Neuronal stem cell (in vitro differentiated cells): ENCODE data around the gene TMEM181.
A peak's percentile ranks its signal among the peaks of the same experiment; 100 is the strongest.
"Not testable (repeated sequence)": the region's sequence is repeated elsewhere in the genome, so short reads cannot be mapped to it uniquely, and the experiment has no call there.

Source experiments
- DNase-seq: peaks from one replicate; pipeline ENCODE4 v3.0.0-alpha.2; 2013; ENCODE audit warnings: low spot score
- H2AFZ ChIP-seq: one replicate; pipeline ENCODE4 v1.6.1; 2013; ENCODE audit warnings: mild to moderate bottlenecking, low read length, inconsistent platforms
- H2AK5ac ChIP-seq: 2 replicates; pipeline ENCODE4 v1.6.1; 2013; ENCODE audit warnings: low read depth, mild to moderate bottlenecking, inconsistent platforms, low read length, moderate library complexity, mixed read lengths
- H2BK120ac ChIP-seq: 2 replicates; pipeline ENCODE4 v1.6.1; 2013; ENCODE audit warnings: low read depth, mild to moderate bottlenecking, inconsistent platforms, low read length, moderate library complexity, mixed read lengths
- H2BK12ac ChIP-seq: one replicate; pipeline ENCODE4 v1.6.1; 2013; ENCODE audit warnings: low read length, inconsistent platforms
- H2BK15ac ChIP-seq: 2 replicates; pipeline ENCODE4 v1.6.1; 2013; ENCODE audit warnings: mild to moderate bottlenecking, low read length, inconsistent platforms, mixed read lengths
- H2BK5ac ChIP-seq: one replicate; pipeline ENCODE4 v1.6.1; 2013; ENCODE audit warnings: inconsistent platforms, mild to moderate bottlenecking, low read length, moderate library complexity
- H3K14ac ChIP-seq: one replicate; pipeline ENCODE4 v1.6.1; 2013; ENCODE audit warnings: low read length, inconsistent platforms
- H3K18ac ChIP-seq: 2 replicates; pipeline ENCODE4 v1.6.1; 2013; ENCODE audit warnings: low read length, inconsistent platforms
- H3K23ac ChIP-seq: 2 replicates; pipeline ENCODE4 v1.6.1; 2013; ENCODE audit warnings: low read depth, mild to moderate bottlenecking, mixed read lengths, low read length, inconsistent platforms; ENCODE audit not compliant: poor library complexity
- H3K27ac ChIP-seq: replicated peaks from 3 replicates; pipeline ENCODE4 v1.5.1; 2013; ENCODE audit warnings: low read length, inconsistent platforms
- H3K27me3 ChIP-seq, 3 experiments: 2 replicates each; pipeline ENCODE4 v1.6.1; 2013; ENCODE audit warnings: low read length in 3 of 3, mild to moderate bottlenecking in 2 of 3, inconsistent platforms in 1 of 3, low read depth in 1 of 3, mixed read lengths in 1 of 3, moderate library complexity in 1 of 3; ENCODE audit not compliant: control insufficient read depth in 3 of 3, insufficient read depth in 3 of 3
- H3K36me3 ChIP-seq, 2 donors: replicated peaks in 1 of 2; 2 replicates each; pipeline ENCODE4 v1.6.1; 2013; ENCODE audit warnings: low read length in 2 of 2; ENCODE audit not compliant: control insufficient read depth in 2 of 2, insufficient read depth in 2 of 2
- H3K4ac ChIP-seq: 2 replicates; pipeline ENCODE4 v1.6.1; 2013; ENCODE audit warnings: inconsistent platforms, mild to moderate bottlenecking, low read length, moderate library complexity
- H3K4me1 ChIP-seq, 2 donors: 1 replicate in 1 of 2; 2 replicates in 1 of 2; pipeline ENCODE4 v1.6.1; 2013; ENCODE audit warnings: low read length in 2 of 2, low read depth in 1 of 2; ENCODE audit not compliant: control insufficient read depth in 2 of 2, insufficient read depth in 1 of 2
- H3K4me2 ChIP-seq: one replicate; pipeline ENCODE4 v1.6.1; 2013; ENCODE audit warnings: mild to moderate bottlenecking, low read length, inconsistent platforms; ENCODE audit not compliant: insufficient read depth, poor library complexity, severe bottlenecking
- H3K4me3 ChIP-seq, 2 donors: 2 replicates each; pipeline ENCODE4 v1.5.1; 2013; ENCODE audit warnings: low read length in 2 of 2, mild to moderate bottlenecking in 2 of 2, inconsistent platforms in 1 of 2, moderate library complexity in 1 of 2
- H3K79me1 ChIP-seq: one replicate; pipeline ENCODE4 v1.6.1; 2013; ENCODE audit warnings: low read depth, mild to moderate bottlenecking, inconsistent platforms, low read length, moderate library complexity
- H3K9ac ChIP-seq: one replicate; pipeline ENCODE4 v1.6.1; 2013; ENCODE audit warnings: mild to moderate bottlenecking, low read depth, low read length, inconsistent platforms; ENCODE audit not compliant: poor library complexity
- H3K9me3 ChIP-seq, 2 donors: replicated peaks in 1 of 2; 2 replicates each; pipeline versions ENCODE3 to v1.6.1; 2013; ENCODE audit warnings: low read length in 2 of 2, mild to moderate bottlenecking in 2 of 2, inconsistent platforms in 1 of 2, low read depth in 1 of 2, mixed read lengths in 1 of 2, moderate library complexity in 1 of 2; ENCODE audit not compliant: control insufficient read depth in 2 of 2, insufficient read depth in 1 of 2
- H4K8ac ChIP-seq: one replicate; pipeline ENCODE4 v1.6.1; 2013; ENCODE audit warnings: low read depth, mild to moderate bottlenecking, inconsistent platforms, low read length, moderate library complexity
- H4K91ac ChIP-seq: one replicate; pipeline ENCODE4 v1.6.1; 2013; ENCODE audit warnings: low read length, low read depth, mild to moderate bottlenecking, inconsistent platforms; ENCODE audit not compliant: poor library complexity
- WGBS, 2 donors: extraction: QIAGEN DNeasy Blood & Tissue Kit; methylation state at CpG; one replicate each; pipeline ENCODE4 v1.1.7; 2013; ENCODE audit warnings: missing lambda C conversion rate in 2 of 2, mixed read lengths in 1 of 2; ENCODE audit not compliant: insufficient read length in 2 of 2, insufficient replicate concordance in 1 of 2; ENCODE audit errors: extremely low coverage in 2 of 2; 5-methylcytosine and 5-hydroxymethylcytosine counted together

TMEM181 gene

DNA sequence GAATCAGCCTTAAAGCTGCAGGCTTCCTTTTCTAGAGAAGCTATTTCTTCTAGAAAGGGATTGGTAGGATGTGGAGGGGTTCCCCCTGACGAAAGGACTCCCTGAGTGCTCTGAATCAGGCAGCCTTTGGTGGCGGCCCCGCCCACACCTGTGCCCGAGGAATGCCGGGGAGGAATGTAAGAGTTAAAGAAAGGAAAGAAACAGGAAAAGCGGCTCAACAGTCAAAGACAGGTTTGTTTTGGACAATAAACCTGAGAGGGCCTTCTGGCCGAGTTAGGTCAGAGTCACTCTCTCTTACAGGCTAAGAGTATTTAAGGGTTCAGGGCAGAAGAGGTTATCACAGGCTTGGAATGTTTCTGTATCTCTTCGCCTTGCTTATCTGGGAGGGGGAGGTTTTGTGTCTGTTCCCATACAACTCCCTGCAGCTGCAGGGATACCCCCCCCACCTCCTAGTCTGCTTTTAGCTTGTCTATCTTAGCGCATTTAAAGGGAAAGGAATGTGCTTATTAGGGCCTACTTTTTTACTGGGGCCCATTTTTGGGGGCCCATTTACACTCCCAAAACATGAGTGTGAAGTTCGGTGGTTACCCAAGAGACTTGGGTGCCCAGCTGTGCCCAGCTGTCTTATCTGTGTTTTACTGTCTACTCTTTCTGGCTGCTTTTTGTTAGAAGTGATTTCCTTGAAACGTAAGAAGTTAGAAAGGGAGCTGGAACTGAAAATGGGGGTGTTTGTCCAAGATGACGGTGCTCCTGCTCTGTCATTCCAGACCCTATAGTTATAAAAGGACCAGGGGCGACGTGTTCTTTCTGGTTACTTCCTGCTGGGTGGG is 51.9 kb downstream of the TMEM181 start:
- H3K79me1 ChIP-seq, result no peaks in the 10 kb centered on the region
- H3K23ac ChIP-seq, result no peak overlapping the region
- DNase-seq, result peak; percentile 12
- no peak overlapping the region for H4K91ac ChIP-seq
- H3K4ac ChIP-seq, result no peak overlapping the region
- H2BK15ac ChIP-seq, result no peak overlapping the region
- H2AK5ac ChIP-seq, result no peak overlapping the region
- H3K14ac ChIP-seq, result no peak overlapping the region
- H2BK120ac ChIP-seq, result no peak overlapping the region
- peaks cover 0 to 13% of the 10 kb centered on the region in 2 donors for H3K4me1 ChIP-seq
- H3K9ac ChIP-seq, result no peak overlapping the region
- H4K8ac ChIP-seq, result no peak overlapping the region
- H3K27me3 ChIP-seq, result no peaks in the 10 kb centered on the region
- peak overlapping the region; percentile 55 for H2BK5ac ChIP-seq
- no peaks in the 10 kb centered on the region for H3K9me3 ChIP-seq
- peaks cover 21 to 74% of the 10 kb centered on the region in 2 donors for H3K36me3 ChIP-seq
- H2AFZ ChIP-seq, result no peak overlapping the region
- no CpG with 5 or more reads among the region's 14 CpGs for WGBS, 2 donors
- peak overlapping the region; percentile 79 for H3K27ac ChIP-seq
- no peak overlapping the region for H3K4me2 ChIP-seq
- H2BK12ac ChIP-seq, result no peak overlapping the region
- H3K18ac ChIP-seq, result no peak overlapping the region
- H3K4me3 ChIP-seq, result no peak overlapping the region

DNA sequence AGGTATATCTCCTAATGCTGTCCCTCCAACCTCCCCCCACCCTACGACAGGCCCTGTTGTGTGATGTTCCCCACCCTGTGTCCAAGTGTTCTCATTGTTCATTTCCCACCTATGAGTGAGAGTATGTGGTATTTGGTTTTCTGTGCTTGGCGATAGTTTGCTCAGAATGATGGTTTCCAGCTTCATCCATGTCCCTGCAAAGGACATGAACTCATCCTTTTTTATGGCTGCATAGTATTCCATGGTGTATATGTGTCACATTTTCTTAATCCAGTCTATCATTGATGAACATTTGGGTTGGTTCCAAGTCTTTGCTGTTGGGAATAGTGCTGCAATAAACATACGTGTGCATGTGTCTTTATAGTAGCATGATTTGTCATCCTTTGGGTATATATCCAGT is 54.7 kb downstream of the TMEM181 start:
- WGBS, 2 donors, result no CpG with 5 or more reads among the region's 3 CpGs
- not testable (repeated sequence) for H4K8ac ChIP-seq, H3K18ac ChIP-seq

DNA sequence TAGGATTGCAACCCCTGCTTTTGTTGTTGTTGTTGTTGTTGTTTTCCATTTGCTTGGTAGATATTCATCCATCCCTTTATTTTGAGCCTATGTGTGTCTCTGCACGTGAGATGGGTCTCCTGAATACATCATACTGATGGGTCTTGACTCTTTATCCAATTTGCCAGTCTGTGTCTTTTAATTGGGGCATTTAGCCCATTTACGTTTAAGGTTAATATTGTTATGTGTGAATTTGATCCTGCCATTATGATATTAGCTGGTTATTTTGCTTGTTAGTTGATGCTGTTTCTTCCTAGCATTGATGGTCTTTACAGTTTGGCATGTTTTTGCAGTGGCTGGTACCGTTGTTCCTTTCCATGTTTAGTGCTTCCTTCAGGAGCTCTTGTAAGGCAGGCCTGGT is 58.4 kb downstream of the TMEM181 start:
- not testable (repeated sequence) for H3K4me3 ChIP-seq, DNase-seq, H3K27me3 ChIP-seq, H4K8ac ChIP-seq, H2AFZ ChIP-seq, H3K4me1 ChIP-seq, H3K9ac ChIP-seq, H3K9me3 ChIP-seq, H3K23ac ChIP-seq, H3K14ac ChIP-seq, H2BK120ac ChIP-seq, H2BK12ac ChIP-seq, H3K18ac ChIP-seq, H3K4me2 ChIP-seq, H2BK15ac ChIP-seq, H2AK5ac ChIP-seq, H3K4ac ChIP-seq, H2BK5ac ChIP-seq, H3K79me1 ChIP-seq, H4K91ac ChIP-seq, H3K27ac ChIP-seq
- WGBS, 2 donors, result no CpG with 5 or more reads among the region's 3 CpGs
- H3K36me3 ChIP-seq, result peaks cover 14 to 44% of the 10 kb centered on the region in 2 donors

More for the DNA sequence above, 54.7 kb downstream of the TMEM181 start:
- peaks cover 0 to 13% of the 10 kb centered on the region in 2 donors for H3K4me1 ChIP-seq
- not testable (repeated sequence) for H3K23ac ChIP-seq, H3K27ac ChIP-seq, H2BK5ac ChIP-seq, H3K4me3 ChIP-seq, H2BK12ac ChIP-seq, H3K9me3 ChIP-seq, H3K27me3 ChIP-seq, H3K4ac ChIP-seq, DNase-seq, H3K14ac ChIP-seq, H3K9ac ChIP-seq, H3K4me2 ChIP-seq, H2AK5ac ChIP-seq, H2BK120ac ChIP-seq, H3K79me1 ChIP-seq, H2BK15ac ChIP-seq, H2AFZ ChIP-seq, H4K91ac ChIP-seq
- H3K36me3 ChIP-seq, result peaks cover 9 to 45% of the 10 kb centered on the region in 2 donors

DNA sequence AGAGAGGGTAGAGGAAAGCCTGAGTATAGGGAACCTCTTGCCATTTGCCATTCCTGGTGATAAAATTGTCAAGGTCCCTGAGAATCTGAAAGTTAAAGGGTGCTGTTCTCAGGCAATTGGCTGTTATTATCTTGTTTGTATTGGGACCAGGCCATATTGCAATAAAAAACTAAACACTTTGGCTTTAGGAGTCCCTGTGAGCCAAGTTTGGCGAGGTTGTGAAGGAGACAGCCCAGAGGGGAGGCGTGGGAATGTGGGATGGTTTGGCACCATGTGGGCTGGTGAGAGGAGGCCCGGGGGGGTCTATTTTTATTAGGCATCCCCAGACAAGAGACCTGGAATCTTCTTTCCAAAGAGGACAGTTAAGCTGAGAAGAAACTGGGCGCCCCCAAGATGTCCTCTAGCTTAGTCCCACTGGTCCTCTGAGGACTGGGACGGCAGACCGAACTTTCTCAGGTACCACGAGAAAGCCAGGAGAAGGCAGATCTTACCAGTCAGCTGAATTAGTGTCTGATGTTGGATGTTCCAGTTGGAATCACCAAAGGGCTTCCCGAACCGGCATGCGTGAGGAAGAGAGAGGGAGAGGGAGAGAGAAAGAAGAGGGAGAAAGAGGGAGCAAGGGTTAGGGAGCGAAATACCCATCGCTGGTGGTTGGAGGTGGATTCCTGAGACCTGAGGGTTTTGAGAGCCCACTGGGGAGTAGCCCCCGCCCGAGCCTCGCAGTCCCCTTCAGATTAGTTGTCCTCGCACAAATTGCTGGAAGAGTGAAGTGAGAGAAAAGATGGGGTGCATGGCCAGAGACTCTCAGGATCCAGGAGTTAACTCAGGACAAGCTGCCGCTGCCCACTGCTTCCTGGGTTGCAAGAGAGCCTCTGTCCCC is 60.3 kb downstream of the TMEM181 start:
- no peak overlapping the region for H3K14ac ChIP-seq
- H3K27ac ChIP-seq, result no peak overlapping the region
- no peak overlapping the region for H2BK5ac ChIP-seq
- H3K4me2 ChIP-seq, result no peak overlapping the region
- no CpG with 5 or more reads among the region's 17 CpGs for WGBS, 2 donors
- no peak overlapping the region for H3K4me3 ChIP-seq
- DNase-seq, result no peak
- H3K18ac ChIP-seq, result no peak overlapping the region
- no peak overlapping the region for H3K23ac ChIP-seq
- peaks cover 14 to 49% of the 10 kb centered on the region in 2 donors for H3K36me3 ChIP-seq
- no peak overlapping the region for H4K91ac ChIP-seq
- no peak overlapping the region for H3K9ac ChIP-seq
- no peak overlapping the region for H2AK5ac ChIP-seq
- H3K4ac ChIP-seq, result no peak overlapping the region
- H3K27me3 ChIP-seq, result no peaks in the 10 kb centered on the region
- no peak overlapping the region for H2AFZ ChIP-seq
- H2BK15ac ChIP-seq, result no peak overlapping the region
- H2BK120ac ChIP-seq, result no peak overlapping the region
- no peaks in the 10 kb centered on the region for H3K4me1 ChIP-seq
- H4K8ac ChIP-seq, result no peak overlapping the region
- H3K9me3 ChIP-seq, result no peaks in the 10 kb centered on the region
- no peak overlapping the region for H2BK12ac ChIP-seq
- H3K79me1 ChIP-seq, result peaks cover 3% of the 10 kb centered on the region
